ENCODE measurements around the gene TNPO3. TPM values are rescaled to one million over a fixed set of nuclear protein-coding genes. Genes with fewer than 3 reads are reported as not detected.

TNPO3 gene
- total and polyA plus RNA-seq, 2 of the 4 experiments (the other 2 are of a cell fraction), result 24.2 to 77.2 TPM

- Histone ChIP-seq H2BK120ac (ENCODE audit: low read depth, low read length) (no peak overlapping the region), H3K36me3 (ENCODE audit: control insufficient read depth, insufficient read depth, low read length) (no peaks in the 10 kb centered on the region), H2AK9ac (replicated peaks; ENCODE audit: low read depth, low read length, poor library complexity) (no peak overlapping the region), H3K27me3 (ENCODE audit: control insufficient read depth, insufficient read depth, low read length) (peaks cover 82% of the 10 kb centered on the region), H2AFZ (replicated peaks; ENCODE audit: low read length, poor library complexity) (no peak overlapping the region), H4K91ac (ENCODE audit: insufficient read depth, low read depth, low read length) (no peak overlapping the region), H2BK5ac (ENCODE audit: low read depth, low read length, poor library complexity, severe bottlenecking) (no peak overlapping the region), H2AK5ac (ENCODE audit: low read depth, low read length) (no peak overlapping the region), H4K20me1 (ENCODE audit: insufficient read depth, low read length) (0 out of 2 replicates have a peak, but pooled peaks cover 3% of the 10 kb centered on the region), H3K4ac (ENCODE audit: low read depth, low read length) (no peak overlapping the region), H3K79me1 (ENCODE audit: low read depth in 1 of 2, low read length in 2 of 2) (no peaks in the 10 kb centered on the region), H3K9ac (ENCODE audit: low read depth, low read length) (no peak overlapping the region), H3K4me2 (ENCODE audit: low read depth, low read length) (no peak overlapping the region), H3K9me3 (ENCODE audit: control insufficient read depth, insufficient read depth, low read length) (peaks cover 5% of the 10 kb centered on the region), H3K18ac (ENCODE audit: low read depth, low read length) (no peak overlapping the region), H3K56ac (ENCODE audit: extremely low read depth, insufficient read depth, low read length) (no peak overlapping the region), H3K9me1 (ENCODE audit: insufficient read depth, low read length) (no peaks in the 10 kb centered on the region), H3K4me3 (ENCODE audit: insufficient read depth, low read depth, low read length) (no peak overlapping the region), H3K14ac (replicated peaks; ENCODE audit: low read depth, low read length) (no peak overlapping the region), H2BK20ac (ENCODE audit: low read depth, low read length) (no peak overlapping the region), H4K8ac (ENCODE audit: low read depth in 2 of 2, low read length in 2 of 2) (no peak overlapping the region), H3K27ac (ENCODE audit: insufficient read depth, low read length) (no peak overlapping the region), H2BK15ac (ENCODE audit: low read depth, low read length) (no peak overlapping the region), H3K4me1 (ENCODE audit: control insufficient read depth, insufficient read depth, low read length) (peaks cover 2% of the 10 kb centered on the region; the same call in 1 of the 2 replicates), H4K5ac (ENCODE audit: low read depth, low read length) (no peak overlapping the region), H3K23ac (ENCODE audit: low read depth, low read length) (no peak overlapping the region)
- POLR2A ChIA-PET (ENCODE audit: unreplicated experiment), result no interaction called here
- CTCF ChIA-PET, result interaction anchor here (0.6 kb wide), 1 partner anchor 864 kb away, joined by 3 read pairs; no protein-coding TSS in a partner anchor
- in situ Hi-C loops (cut with MboI; ENCODE audit: low sequenced_read_pairs) (no loop called here), dilution Hi-C loops (cut with HindIII; ENCODE audit: low sequenced_read_pairs, unreplicated experiment) (no loop called here), intact Hi-C loops (cut with micrococcal nuclease) (no loop called here)
- no peak for TF ChIP-seq RAD21 (IDR thresholded peaks at IDR 0.05; ENCODE audit: low read length)
- no peak for TF ChIP-seq MXI1 (IDR thresholded peaks at IDR 0.05; ENCODE audit: borderline replicate concordance, low read depth, low read length)
- TF ChIP-seq POLR2A (IDR thresholded peaks at IDR 0.05; ENCODE audit: low read depth, low read length), result no peak
- TF ChIP-seq MAFK (IDR thresholded peaks at IDR 0.05; ENCODE audit: low read depth, low read length), result no peak
- no peak for TF ChIP-seq MAZ (IDR thresholded peaks at IDR 0.05; ENCODE audit: borderline replicate concordance, low read depth, low read length)
- no peak for TF ChIP-seq NFE2L2 (IDR thresholded peaks at IDR 0.05; ENCODE audit: low read depth, low read length)
- no peak for TF ChIP-seq RCOR1 (IDR thresholded peaks at IDR 0.05; ENCODE audit: insufficient replicate concordance, low read length)
- TF ChIP-seq SMC3 (IDR thresholded peaks at IDR 0.05; ENCODE audit: low read depth, low read length), result no peak
- TF ChIP-seq CTCF (conservative IDR thresholded peaks at IDR 0.05; ENCODE audit: low read depth, low read length), result no peak
- TF ChIP-seq FOS (IDR thresholded peaks at IDR 0.05; ENCODE audit: low read depth, low read length), result no peak
- TF ChIP-seq CEBPB (IDR thresholded peaks at IDR 0.05; ENCODE audit: low read depth, low read length), result no peak
- TF ChIP-seq BHLHE40 (IDR thresholded peaks at IDR 0.05; ENCODE audit: low read depth, low read length), result no peak
- no peak for TF ChIP-seq USF2 (IDR thresholded peaks at IDR 0.05; ENCODE audit: low read depth, low read length)
- no peak for TF ChIP-seq ELK1 (IDR thresholded peaks at IDR 0.05; ENCODE audit: borderline replicate concordance, low read depth, low read length)
- TF ChIP-seq CHD1 (IDR thresholded peaks at IDR 0.05; ENCODE audit: low read depth, low read length), result no peak
- no TSS peak for BruUV-seq (replicated peaks)
- no peak for DNase-seq
- WGBS, 2 experiments (ENCODE audit: extremely low coverage in 2 of 2, insufficient read length in 1 of 2), result 66% methylated on average over 6 of the region's 8 CpGs; no CpG with 5 or more reads in 1 of the 2 experiments
- no peak for ATAC-seq (ENCODE audit: low read depth)
Observed at GRCh38 chr7:128918016-128918665, 136.8 kb downstream of the TNPO3 start.
